ENCODE results near the gene SFTPB.

DNA sequence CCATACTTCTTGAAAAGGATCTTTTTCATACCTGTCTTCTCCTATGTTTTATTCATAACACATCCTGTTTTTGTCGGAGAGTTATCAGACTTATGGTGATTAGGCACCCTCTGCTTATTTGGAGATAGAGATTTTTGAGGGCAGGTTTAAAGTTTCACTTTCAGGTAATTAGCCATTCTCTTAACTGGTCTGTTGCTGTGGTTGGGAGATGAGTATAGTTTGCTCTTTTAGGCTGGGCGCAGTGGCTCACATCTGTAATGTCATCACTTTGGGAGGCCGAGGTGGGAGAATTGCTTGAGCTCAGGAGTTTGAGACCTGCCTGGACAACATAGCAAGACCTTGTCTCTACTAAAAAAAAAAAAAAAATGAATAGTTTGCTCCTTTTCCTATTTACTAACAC is 25.3 kb downstream of the SFTPB start:
- TF ChIP-seq POU2F2 (IDR thresholded peaks at IDR 0.05; ENCODE audit: low read depth, low read length) (no peak), TAF1 (IDR thresholded peaks at IDR 0.05; ENCODE audit: low read depth, low read length) (no peak), POLR2AphosphoS5 (IDR thresholded peaks at IDR 0.05; ENCODE audit: low read depth, low read length) (no peak), POLR2A (IDR thresholded peaks at IDR 0.05; ENCODE audit: low read depth, low read length) (no peak), PAX5 (IDR thresholded peaks at IDR 0.05; ENCODE audit: insufficient read depth, low read length, severe bottlenecking) (no peak)

Measured in GM12891 (cell line).